ENCODE results near the gene RNF220.

GRCh38 chr1:44673675-44674112 is 268.6 kb downstream of the RNF220 start:
- no peak for TF ChIP-seq CTCF (conservative IDR thresholded peaks at IDR 0.05; ENCODE audit: low read length)
- no peak for TF ChIP-seq EZH2phosphoT487 (IDR thresholded peaks at IDR 0.05; ENCODE audit: borderline replicate concordance)
